ENCODE measurements around the gene ZBTB7C.

- TF ChIP-seq CTCF (IDR thresholded peaks at IDR 0.05; ENCODE audit: borderline replicate concordance, extremely low read depth, low read length, poor library complexity, severe bottlenecking) (no peak), EZH2 (IDR thresholded peaks at IDR 0.05; ENCODE audit: borderline replicate concordance, low read depth, low read length, severe bottlenecking) (no peak)
Measured at GRCh38 chr18:48018851-48019250, 390.3 kb downstream of the ZBTB7C start.
